Tibial nerve (tissue), 4 donors: ENCODE data around the gene C8G. TPM values are rescaled to one million over a fixed set of nuclear protein-coding genes. Genes with fewer than 3 reads are reported as not detected.

ENCODE experiments used
- DNase-seq, 2 donors: peaks; one replicate each; pipeline ENCODE4 v3.0.0-alpha.2; 2019; ENCODE audit warnings: low spot score in 2 of 2
- H3K27ac ChIP-seq, 4 donors: fragments of 200-600 bp; sonication (generic) in 3 of 4; one replicate each; pipeline ENCODE4 v1.5.1; 2017 to 2019; ENCODE audit warnings: mild to moderate bottlenecking in 1 of 4
- H3K27me3 ChIP-seq, 2 donors: fragments of 200-600 bp; sonication (generic) in 1 of 2; one replicate each; pipeline versions ENCODE4 v1.5.1 to v1.6.0; 2017 to 2019
- H3K36me3 ChIP-seq, 3 donors: fragments of 200-600 bp; sonication (generic); one replicate each; pipeline ENCODE4 v1.5.1; 2018 to 2019
- H3K4me1 ChIP-seq, 4 donors: fragments of 200-600 bp; sonication (generic) in 3 of 4; one replicate each; pipeline ENCODE4 v1.5.1; 2017 to 2019
- H3K4me3 ChIP-seq, 4 donors: fragments of 200-600 bp; sonication (generic) in 3 of 4; one replicate each; pipeline ENCODE4 v1.5.1; 2017 to 2019; ENCODE audit warnings: mild to moderate bottlenecking in 1 of 4, moderate library complexity in 1 of 4
- H3K9me3 ChIP-seq, 4 donors: fragments of 200-600 bp; sonication (generic) in 3 of 4; one replicate each; pipeline ENCODE4 v1.5.1; 2017 to 2019
- EP300 ChIP-seq, 2 donors: sonication (generic); formaldehyde crosslinking; IDR thresholded peaks; one replicate each; pipeline ENCODE4 v1.6.1; 2017; ENCODE audit warnings: antibody characterized with exemption in 2 of 2, mild to moderate bottlenecking in 1 of 2
- POLR2A ChIP-seq, 2 donors: fragments of 450-650 bp; IDR thresholded peaks; one replicate each; pipeline ENCODE4 v1.6.1; 2017; ENCODE audit warnings: antibody characterized with exemption in 2 of 2, mild to moderate bottlenecking in 2 of 2, moderate library complexity in 2 of 2
- WGBS, 2 donors: methylation state at CpG; one replicate each; pipeline ENCODE4 v1.1.5; 2018; 5-methylcytosine and 5-hydroxymethylcytosine counted together
- total RNA-seq, 4 donors: library from RNA; depleted of rRNA; stranded (reverse); fragments of >200 nt; gene quantifications; one replicate each; pipeline ENCODE4 v1.1.0, GENCODE V29; 2016
- TF ChIP-seq, protein P1 (sequence below), 5 experiments: fragments of 200-600 bp in 3 of 5; fragments of 450-650 bp in 2 of 5; sonication (generic) in 3 of 5; IDR thresholded peaks; one replicate each; pipeline ENCODE4 v1.5.1; 2016 to 2019; ENCODE audit warnings: antibody characterized with exemption in 5 of 5, mild to moderate bottlenecking in 3 of 5, moderate library complexity in 2 of 5

The C8G gene
- total RNA-seq, 4 donors from 2014 or later: 3.3 to 5.1 TPM; not detected in 2

DNA sequence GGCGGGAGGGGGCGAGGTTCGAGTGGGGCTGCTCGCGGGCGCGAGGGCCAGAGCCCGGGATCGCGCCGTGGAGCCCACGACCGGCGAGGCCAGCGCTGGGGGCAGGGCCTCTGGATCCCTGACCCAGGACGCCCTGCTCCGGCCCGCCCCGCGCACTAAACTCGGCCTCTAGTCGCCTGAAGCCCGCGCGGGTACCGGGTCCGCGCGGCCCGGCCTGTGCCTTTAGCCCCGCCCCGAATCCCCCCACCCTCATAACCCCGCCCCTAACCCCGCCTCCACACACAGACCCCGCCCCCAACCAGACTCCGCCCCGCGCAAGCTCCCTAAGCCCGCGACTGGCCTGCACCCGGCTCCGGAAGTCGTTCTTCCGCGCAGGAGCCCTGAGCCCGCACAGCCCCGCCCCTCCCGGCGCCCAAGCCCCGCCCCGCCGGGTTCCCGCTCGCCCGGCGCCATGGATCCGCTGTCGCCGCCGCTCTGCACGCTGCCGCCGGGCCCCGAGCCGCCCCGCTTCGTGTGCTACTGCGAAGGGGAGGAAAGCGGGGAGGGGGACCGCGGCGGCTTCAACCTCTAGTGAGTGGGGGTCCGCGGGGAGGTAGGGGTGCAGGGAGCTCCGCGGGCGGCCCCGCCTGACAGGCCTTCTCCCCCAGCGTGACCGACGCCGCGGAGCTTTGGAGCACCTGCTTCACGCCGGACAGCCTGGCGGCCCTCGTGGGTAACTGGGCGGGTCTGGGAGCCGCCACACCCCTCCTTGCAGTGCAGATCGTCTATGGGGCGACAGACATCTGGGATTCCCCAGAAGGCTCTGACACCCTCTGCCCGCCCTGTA, 47.2 kb downstream of the C8G start, which contains the start of gene PAXX:
TSS of gene PAXX (plus strand) at position 430 of the 826 bp plus-strand sequence. CDS start at position 452, 22 bp downstream.
- Histone ChIP-seq H3K27me3 (no peaks in the 10 kb centered on the region), H3K4me1 (peaks cover 0 to 55% (median 46%) of the 10 kb centered on the region in 4 donors), H3K36me3 (peaks cover 0 to 15% (median 0%) of the 10 kb centered on the region in 3 donors), H3K4me3 (peak within 1 kb of the TSS; percentile 71 to 96 (median 90)), H3K9me3 (no peaks in the 10 kb centered on the region), H3K27ac (peak within 1 kb of the TSS; percentile 74 to 89 (median 82))
- DNase-seq: peak; percentile 80
- WGBS, 2 donors: 0 to 1% methylated on average over 17 to 32 of the region's 92 CpGs
- TF ChIP-seq POLR2A (IDR thresholded peaks at IDR 0.05): no peak
- TF ChIP-seq, protein P1, sequence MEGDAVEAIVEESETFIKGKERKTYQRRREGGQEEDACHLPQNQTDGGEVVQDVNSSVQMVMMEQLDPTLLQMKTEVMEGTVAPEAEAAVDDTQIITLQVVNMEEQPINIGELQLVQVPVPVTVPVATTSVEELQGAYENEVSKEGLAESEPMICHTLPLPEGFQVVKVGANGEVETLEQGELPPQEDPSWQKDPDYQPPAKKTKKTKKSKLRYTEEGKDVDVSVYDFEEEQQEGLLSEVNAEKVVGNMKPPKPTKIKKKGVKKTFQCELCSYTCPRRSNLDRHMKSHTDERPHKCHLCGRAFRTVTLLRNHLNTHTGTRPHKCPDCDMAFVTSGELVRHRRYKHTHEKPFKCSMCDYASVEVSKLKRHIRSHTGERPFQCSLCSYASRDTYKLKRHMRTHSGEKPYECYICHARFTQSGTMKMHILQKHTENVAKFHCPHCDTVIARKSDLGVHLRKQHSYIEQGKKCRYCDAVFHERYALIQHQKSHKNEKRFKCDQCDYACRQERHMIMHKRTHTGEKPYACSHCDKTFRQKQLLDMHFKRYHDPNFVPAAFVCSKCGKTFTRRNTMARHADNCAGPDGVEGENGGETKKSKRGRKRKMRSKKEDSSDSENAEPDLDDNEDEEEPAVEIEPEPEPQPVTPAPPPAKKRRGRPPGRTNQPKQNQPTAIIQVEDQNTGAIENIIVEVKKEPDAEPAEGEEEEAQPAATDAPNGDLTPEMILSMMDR (IDR thresholded peaks at IDR 0.05): peak in 1 of 5 experiments; percentile 20
- TF ChIP-seq EP300 (IDR thresholded peaks at IDR 0.05): peak in 1 of 2 donors; percentile 29

GRCh38 chr9:136992819-136993369, 47.9 kb downstream of the C8G start:
- Histone ChIP-seq H3K4me1 (peaks cover 0 to 62% (median 51%) of the 10 kb centered on the region in 4 donors), H3K9me3 (no peaks in the 10 kb centered on the region), H3K27me3 (no peaks in the 10 kb centered on the region), H3K4me3 (peak overlapping the region; percentile 71 to 96 (median 90)), H3K27ac (peak overlapping the region; percentile 30 to 89 (median 72)), H3K36me3 (peaks cover 0 to 15% (median 0%) of the 10 kb centered on the region in 3 donors)
- TF ChIP-seq EP300 (IDR thresholded peaks at IDR 0.05) (no peak), POLR2A (IDR thresholded peaks at IDR 0.05) (no peak)
- TF ChIP-seq, protein P1 (IDR thresholded peaks at IDR 0.05): no peak
- WGBS, 2 donors: 10 to 39% methylated on average over 10 to 17 of the region's 18 CpGs
- no peak for DNase-seq

DNA sequence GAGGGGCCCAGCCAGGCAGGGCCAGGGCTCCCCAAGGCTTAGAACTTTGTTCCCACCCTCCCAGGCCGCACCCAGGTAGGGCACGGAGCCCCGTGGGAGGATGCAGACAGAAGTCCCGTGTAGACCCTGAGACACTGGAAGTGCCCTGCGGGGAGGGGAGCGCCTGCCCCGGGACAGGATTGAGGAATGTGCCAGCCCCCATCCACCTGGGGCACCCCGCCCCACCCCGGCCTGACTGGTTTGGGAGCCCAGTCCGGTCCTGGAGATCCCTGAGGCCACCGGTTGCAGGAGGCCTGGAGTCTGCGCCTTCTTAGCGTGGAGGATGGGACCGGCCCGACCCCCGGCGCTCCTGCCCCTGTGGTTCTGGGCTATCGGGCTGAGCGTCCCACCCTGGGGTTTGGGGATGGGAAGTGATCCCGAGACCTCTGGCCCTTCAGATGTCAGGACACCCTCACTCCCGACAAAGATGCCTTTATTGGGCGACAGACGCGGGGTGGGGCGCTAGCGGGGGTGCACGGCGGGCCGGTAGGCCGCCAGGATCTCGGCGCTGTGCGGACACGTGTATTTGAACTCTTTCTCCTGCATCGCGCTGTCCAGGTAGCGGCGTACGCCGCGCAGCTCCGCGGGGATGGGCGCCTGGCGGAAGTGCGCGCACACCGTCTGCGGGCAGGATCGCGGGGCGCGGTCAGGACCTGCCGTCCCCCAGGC, 49.3 kb downstream of the C8G start:
- H3K27ac ChIP-seq: peak overlapping the region in 2 of 4 donors; percentile 63 to 89
- peak overlapping the region in 1 of 4 donors; percentile 38 for H3K4me3 ChIP-seq
- 63 to 69% methylated on average over 46 to 53 of the region's 54 CpGs for WGBS, 2 donors
- H3K27me3 ChIP-seq: no peaks in the 10 kb centered on the region
- no peaks in the 10 kb centered on the region for H3K9me3 ChIP-seq
- H3K4me1 ChIP-seq: peaks cover 0 to 66% (median 55%) of the 10 kb centered on the region in 4 donors
- H3K36me3 ChIP-seq: peaks cover 0 to 15% (median 0%) of the 10 kb centered on the region in 3 donors
- DNase-seq: no peak
- TF ChIP-seq, protein P1 (IDR thresholded peaks at IDR 0.05): no peak
- TF ChIP-seq EP300 (IDR thresholded peaks at IDR 0.05): no peak
- no peak for TF ChIP-seq POLR2A (IDR thresholded peaks at IDR 0.05)

DNA sequence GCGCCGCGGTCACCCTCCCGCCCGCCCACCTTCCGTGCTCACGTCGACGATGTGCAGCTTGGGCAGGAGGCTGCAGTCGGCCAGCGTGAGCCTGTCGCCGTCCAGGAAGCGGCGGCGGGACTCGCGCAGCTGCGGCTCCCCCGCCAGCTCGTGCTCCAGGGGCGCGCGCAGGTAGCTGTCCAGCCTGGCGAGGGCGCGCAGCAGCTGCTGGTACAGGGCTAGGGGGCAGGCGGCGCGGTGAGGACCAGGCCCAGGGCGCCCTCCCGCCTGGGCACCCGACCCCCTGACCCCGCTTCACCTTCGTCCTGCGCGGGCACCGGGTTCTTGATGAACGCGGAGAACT, 49.8 kb downstream of the C8G start:
- TF ChIP-seq, protein P1 (IDR thresholded peaks at IDR 0.05): no peak
- TF ChIP-seq POLR2A (IDR thresholded peaks at IDR 0.05): no peak
- TF ChIP-seq EP300 (IDR thresholded peaks at IDR 0.05): no peak
- no peaks in the 10 kb centered on the region for H3K27me3 ChIP-seq
- peaks cover 0 to 15% (median 0%) of the 10 kb centered on the region in 3 donors for H3K36me3 ChIP-seq
- no peak for DNase-seq
- H3K4me3 ChIP-seq: peak overlapping the region in 2 of 4 donors; percentile 1 to 38
- peak overlapping the region; percentile 52 to 89 (median 70) for H3K27ac ChIP-seq
- H3K4me1 ChIP-seq: peaks cover 0 to 66% (median 57%) of the 10 kb centered on the region in 4 donors
- H3K9me3 ChIP-seq: no peaks in the 10 kb centered on the region
- WGBS, 2 donors: 53 to 62% methylated on average over 6 to 36 of the region's 40 CpGs
